Stomach (tissue), 9 donors: Measurements from ENCODE around the gene PCDHGA1. TPM values are rescaled to one million over a fixed set of nuclear protein-coding genes. Genes with fewer than 3 reads are reported as not detected.

Experiments used
- DNase-seq, 2 donors: peaks; one replicate each; pipeline versions ENCODE4 v3.0.0 to v3.0.0-alpha.2; 2013 to 2019
- H3K27ac ChIP-seq, 5 donors: fragments of 200-600 bp in 4 of 5; sonication (generic) in 4 of 5; one replicate each; pipeline ENCODE4 v1.5.1; 2013 to 2019; ENCODE audit warnings: mild to moderate bottlenecking in 1 of 5, moderate library complexity in 1 of 5
- H3K27me3 ChIP-seq, 3 donors: fragments of 200-600 bp; sonication (generic); one replicate each; pipeline ENCODE4 v1.5.1; 2017 to 2019; ENCODE audit warnings: mixed run types in 1 of 3
- H3K36me3 ChIP-seq, 4 donors: fragments of 200-600 bp; sonication (generic); 1 replicate in 3 of 4; 2 replicates in 1 of 4; pipeline ENCODE4 v1.5.1; 2016 to 2019
- H3K4me1 ChIP-seq, 4 donors: fragments of 200-600 bp; sonication (generic); one replicate each; pipeline ENCODE4 v1.5.1; 2016 to 2019
- H3K4me3 ChIP-seq, 4 donors: fragments of 200-600 bp; sonication (generic) in 3 of 4; one replicate each; pipeline ENCODE4 v1.5.1; 2016 to 2019; ENCODE audit warnings: mild to moderate bottlenecking in 1 of 4
- H3K9me3 ChIP-seq, 4 donors: fragments of 200-600 bp; sonication (generic); one replicate each; pipeline ENCODE4 v1.5.1; 2016 to 2019
- CTCF ChIP-seq, 7 experiments: fragments of 450-650 bp in 4 of 7; fragments of 200-600 bp in 3 of 7; sonication (generic) in 3 of 7; IDR thresholded peaks; one replicate each; pipeline ENCODE4 v1.5.1; 2016 to 2019; ENCODE audit warnings: antibody characterized with exemption in 7 of 7, control low read depth in 2 of 7, mild to moderate bottlenecking in 1 of 7
- EP300 ChIP-seq: sonication (generic); formaldehyde crosslinking; IDR thresholded peaks from one replicate; pipeline ENCODE4 v1.6.1; 2017; ENCODE audit warnings: antibody characterized with exemption
- POLR2A ChIP-seq, 4 donors: fragments of 450-650 bp; IDR thresholded peaks; one replicate each; pipeline ENCODE4 v1.6.1; 2016; ENCODE audit warnings: antibody characterized with exemption in 4 of 4, control low read depth in 2 of 4, mild to moderate bottlenecking in 1 of 4, moderate library complexity in 1 of 4
- POLR2AphosphoS5 ChIP-seq, 3 donors: sonication (generic); formaldehyde crosslinking; IDR thresholded peaks; one replicate each; pipeline ENCODE4 v1.6.1; 2016; ENCODE audit warnings: antibody characterized with exemption in 3 of 3
- WGBS, 5 donors: extraction: QIAGEN DNeasy Blood & Tissue Kit in 3 of 5; methylation state at CpG; one replicate each; pipeline versions ENCODE4 v1.1.5 to v1.1.7; 2013 to 2018; 5-methylcytosine and 5-hydroxymethylcytosine counted together
- intact Hi-C: fragments of 100-400 bp; cut with DNase I; formaldehyde crosslinking; loops from one replicate; pipeline ENCODE4 v1.15.1; 2023; ENCODE audit warnings: low total_unique reads
- polyA plus RNA-seq, 3 donors: library from polyadenylated mRNA; stranded (reverse); fragments of 200-250 nt; gene quantifications; one replicate each; pipeline ENCODE4 v1.2.3, GENCODE V29; 2013
- total RNA-seq, 5 donors: library from RNA; depleted of rRNA; stranded (reverse); fragments of >200 nt; gene quantifications; one replicate each; pipeline versions ENCODE4 v1.1.0 to v1.2.3, GENCODE V29; 2014 to 2016
- donor health status: healthy with polysubstance abuse.
- donor health status: Bipolar disorder and iron deficiency.
- donor health status: healthy.

Gene PCDHGA1
- total and polyA plus RNA-seq, 8 donors, result 0.13 to 0.18 TPM; not detected in 6

GRCh38 chr5:141490271-141490670, 160.0 kb downstream of the PCDHGA1 start:
- no peak overlapping the region for H3K27ac ChIP-seq
- H3K4me3 ChIP-seq, result no peak overlapping the region
- peaks cover 0 to 19% (median 0%) of the 10 kb centered on the region in 4 donors for H3K9me3 ChIP-seq
- H3K27me3 ChIP-seq, result peaks cover 0 to 91% (median 35%) of the 10 kb centered on the region in 3 donors
- intact Hi-C loops, result no loop called here
- peaks cover 16 to 59% (median 34%) of the 10 kb centered on the region in 4 donors for H3K4me1 ChIP-seq
- WGBS, 5 donors, result 86 to 95% (median 92%) methylated on average over 7 to 10 of the region's 10 CpGs
- no peak for TF ChIP-seq EP300
- TF ChIP-seq POLR2A (IDR thresholded peaks at IDR 0.05), result no peak
- no peak for TF ChIP-seq CTCF (IDR thresholded peaks at IDR 0.05)
- TF ChIP-seq POLR2AphosphoS5 (IDR thresholded peaks at IDR 0.05), result no peak
- H3K36me3 ChIP-seq, result peaks cover 0 to 50% (median 1%) of the 10 kb centered on the region in 4 donors
- no peak for DNase-seq

GRCh38 chr5:141490771-141491170, 160.5 kb downstream of the PCDHGA1 start:
- intact Hi-C loops, result no loop called here
- H3K9me3 ChIP-seq, result peaks cover 0 to 14% (median 0%) of the 10 kb centered on the region in 4 donors
- DNase-seq, result no peak
- H3K36me3 ChIP-seq, result peaks cover 0 to 48% (median 2%) of the 10 kb centered on the region in 4 donors
- WGBS, 5 donors, result 78 to 88% (median 79%) methylated on average over 9 to 13 of the region's 13 CpGs
- H3K27ac ChIP-seq, result no peak overlapping the region
- TF ChIP-seq CTCF (IDR thresholded peaks at IDR 0.05) (no peak), POLR2AphosphoS5 (IDR thresholded peaks at IDR 0.05) (no peak), EP300 (no peak), POLR2A (IDR thresholded peaks at IDR 0.05) (no peak)
- H3K4me3 ChIP-seq, result no peak overlapping the region
- H3K4me1 ChIP-seq, result peaks cover 12 to 54% (median 30%) of the 10 kb centered on the region in 4 donors
- peaks cover 0 to 90% (median 30%) of the 10 kb centered on the region in 3 donors for H3K27me3 ChIP-seq

- H3K27me3 ChIP-seq, result peaks cover 0 to 88% (median 28%) of the 10 kb centered on the region in 3 donors
Measured at GRCh38 chr5:141491323-141492167, 161.2 kb downstream of the PCDHGA1 start.

More at GRCh38 chr5:141491323-141492167, 161.2 kb downstream of the PCDHGA1 start:
- no peak for TF ChIP-seq POLR2A (IDR thresholded peaks at IDR 0.05)
- no peak for TF ChIP-seq POLR2AphosphoS5 (IDR thresholded peaks at IDR 0.05)
- no peak for TF ChIP-seq CTCF (IDR thresholded peaks at IDR 0.05)
- no peak for TF ChIP-seq EP300
- H3K9me3 ChIP-seq, result peaks cover 0 to 12% (median 0%) of the 10 kb centered on the region in 4 donors
- no peak for DNase-seq
- H3K36me3 ChIP-seq, result peaks cover 0 to 47% (median 6%) of the 10 kb centered on the region in 4 donors
- peaks cover 12 to 50% (median 30%) of the 10 kb centered on the region in 4 donors for H3K4me1 ChIP-seq
- no peak overlapping the region for H3K27ac ChIP-seq
- peak overlapping the region in 3 of 4 donors; percentile 2 to 39 (median 23) for H3K4me3 ChIP-seq
- intact Hi-C loops, result no loop called here
- WGBS, 5 donors, result 19 to 46% (median 30%) methylated on average over 42 to 66 of the region's 66 CpGs
